Ecto neural progenitor cell (in vitro differentiated cells): ENCODE results near the gene SDR9C7.

Source experiments
- DNase-seq: peaks from one replicate; pipeline ENCODE4 v3.0.0-alpha.2; 2018; ENCODE audit warnings: low spot score

SDR9C7 gene

DNA sequence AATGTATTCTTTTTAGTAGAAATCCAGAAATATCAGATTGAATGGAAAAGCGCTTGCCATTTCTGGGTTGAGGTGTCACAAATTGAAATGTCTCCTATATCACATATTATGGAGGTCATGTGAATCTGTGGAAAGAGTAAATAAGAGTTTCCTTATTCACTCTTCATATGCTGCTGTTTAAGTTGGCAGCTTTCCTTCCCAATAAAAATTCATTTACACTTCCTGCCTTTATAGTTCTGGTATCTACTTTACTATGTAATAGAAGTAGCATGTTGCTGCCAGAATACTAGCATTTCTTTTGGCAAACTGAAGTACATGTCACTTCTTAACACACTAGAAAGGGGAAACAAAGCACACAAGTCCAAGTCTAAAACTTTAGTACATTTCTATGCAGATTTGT lies 60.8 kb downstream of the SDR9C7 start:
- DNase-seq: no peak
